ENCODE data around the gene MATR3.

MATR3 gene

DNA sequence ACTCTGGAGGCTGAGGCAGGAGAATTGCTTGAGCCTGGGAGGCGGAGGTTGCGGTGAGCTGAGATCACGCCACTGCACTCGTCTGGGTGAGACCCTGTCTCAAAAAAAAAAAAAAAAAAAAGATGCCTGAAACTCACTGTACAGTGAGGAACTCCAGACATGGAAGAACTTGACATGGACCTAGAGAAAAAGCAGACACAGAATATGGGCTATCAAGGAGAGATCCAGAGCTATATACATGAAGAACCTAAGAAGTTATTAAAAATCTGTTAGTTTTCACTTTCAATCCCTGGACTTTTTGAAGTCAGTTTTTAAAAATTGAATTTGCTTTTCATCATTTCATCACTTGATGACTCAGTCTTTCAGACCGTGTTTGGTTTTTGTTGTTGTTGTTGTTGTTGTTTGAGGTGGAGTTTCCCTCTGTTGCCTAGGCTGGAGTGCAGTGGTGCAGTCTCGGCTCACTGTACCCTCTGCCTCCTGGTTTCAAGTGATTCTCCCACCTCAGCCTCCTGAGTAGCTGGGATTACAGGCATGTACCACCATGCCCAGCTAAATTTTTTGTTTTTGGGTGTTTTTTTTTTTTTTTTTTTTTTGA lies 68.4 kb downstream of the MATR3 start:
- Histone ChIP-seq H4K91ac (ENCODE audit: low read length) (no peak overlapping the region), H3K27ac (ENCODE audit: low read length, poor library complexity, severe bottlenecking) (no peak overlapping the region), H3K4ac (ENCODE audit: low read depth in 1 of 2, low read length in 2 of 2) (no peak overlapping the region), H3K9ac (ENCODE audit: low read length) (no peak overlapping the region), H2BK5ac (ENCODE audit: low read depth, low read length, poor library complexity, severe bottlenecking) (no peak overlapping the region), H2BK15ac (ENCODE audit: low read depth, poor library complexity, severe bottlenecking) (no peak overlapping the region), H3K4me2 (ENCODE audit: low read length, poor library complexity, severe bottlenecking) (no peak overlapping the region), H3K36me3 (ENCODE audit: control insufficient read depth in 1 of 2, insufficient read depth in 2 of 2, low read depth in 1 of 2, low read length in 2 of 2) (peaks cover 26 to 40% of the 10 kb centered on the region in 2 experiments), H3K14ac (ENCODE audit: low read length in 2 of 2) (no peak overlapping the region), H3K18ac (ENCODE audit: low read depth in 1 of 2, low read length in 2 of 2) (no peak overlapping the region), H3K4me1 (ENCODE audit: control insufficient read depth, insufficient read depth, low read depth, low read length) (peaks cover 6% of the 10 kb centered on the region), H3K79me1 (replicated peaks; ENCODE audit: low read length, poor library complexity, severe bottlenecking) (peaks cover 7% of the 10 kb centered on the region), H3K23ac (ENCODE audit: low read length in 2 of 2) (no peak overlapping the region), H2AK5ac (ENCODE audit: low read length, severe bottlenecking) (no peak overlapping the region), H2AFZ (ENCODE audit: low read depth, low read length) (no peak overlapping the region), H3K9me3 (ENCODE audit: control insufficient read depth, low read length) (no peaks in the 10 kb centered on the region), H3K4me3 (ENCODE audit: insufficient read depth in 1 of 2, low read depth in 1 of 2, low read length in 2 of 2) (no peak overlapping the region), H2BK12ac (ENCODE audit: low read length in 2 of 2) (no peak overlapping the region), H4K8ac (ENCODE audit: low read length) (no peak overlapping the region), H2BK120ac (ENCODE audit: low read depth, low read length) (no peak overlapping the region), H3K27me3 (ENCODE audit: control insufficient read depth in 1 of 2, insufficient read depth in 1 of 2, low read length in 2 of 2) (no peaks in the 10 kb centered on the region)
- DNase-seq = no peak
- 87% methylated on average over 5 of the region's 6 CpGs for WGBS

DNA sequence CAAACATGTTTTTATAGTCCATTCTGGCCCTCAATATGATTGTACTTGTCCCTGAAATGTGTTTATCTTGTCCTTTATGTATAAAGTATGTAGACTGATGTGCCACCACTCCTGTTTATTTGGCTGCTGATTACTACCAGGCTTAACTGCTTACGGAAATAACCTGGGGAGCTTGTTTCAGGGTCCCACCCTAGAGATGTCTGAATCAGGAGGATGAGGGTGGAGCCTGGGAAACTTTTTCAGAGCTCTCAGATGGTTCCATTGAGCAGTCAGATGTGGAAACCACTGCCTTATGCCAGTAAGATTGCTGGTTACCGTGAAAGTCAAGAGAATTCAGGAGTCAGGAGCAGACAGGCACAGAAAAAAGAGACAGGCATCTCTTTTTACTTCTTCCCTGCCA lies 70.4 kb downstream of the MATR3 start:
- H3K4ac ChIP-seq (ENCODE audit: low read depth in 1 of 2, low read length in 2 of 2) = no peak overlapping the region
- no peak overlapping the region for H4K8ac ChIP-seq (ENCODE audit: low read length)
- H3K14ac ChIP-seq (ENCODE audit: low read length in 2 of 2) = no peak overlapping the region
- no peak overlapping the region for H2BK120ac ChIP-seq (ENCODE audit: low read depth, low read length)
- 100% methylated on average over 1 of the region's 2 CpGs for WGBS
- H2BK12ac ChIP-seq (ENCODE audit: low read length in 2 of 2) = no peak overlapping the region
- no peaks in the 10 kb centered on the region for H3K9me3 ChIP-seq (ENCODE audit: control insufficient read depth, low read length)
- H3K23ac ChIP-seq (ENCODE audit: low read length in 2 of 2) = no peak overlapping the region
- no peak for DNase-seq
- H3K36me3 ChIP-seq (ENCODE audit: control insufficient read depth in 1 of 2, insufficient read depth in 2 of 2, low read depth in 1 of 2, low read length in 2 of 2) = peaks cover 24 to 45% of the 10 kb centered on the region in 2 experiments
- no peaks in the 10 kb centered on the region for H3K27me3 ChIP-seq (ENCODE audit: control insufficient read depth in 1 of 2, insufficient read depth in 1 of 2, low read length in 2 of 2)
- no peak overlapping the region for H2AFZ ChIP-seq (ENCODE audit: low read depth, low read length)
- no peak overlapping the region for H3K4me3 ChIP-seq (ENCODE audit: insufficient read depth in 1 of 2, low read depth in 1 of 2, low read length in 2 of 2)
- no peak overlapping the region for H3K9ac ChIP-seq (ENCODE audit: low read length)
- no peak overlapping the region for H2AK5ac ChIP-seq (ENCODE audit: low read length, severe bottlenecking)
- H4K91ac ChIP-seq (ENCODE audit: low read length) = no peak overlapping the region
- H2BK5ac ChIP-seq (ENCODE audit: low read depth, low read length, poor library complexity, severe bottlenecking) = no peak overlapping the region
- peaks cover 9% of the 10 kb centered on the region for H3K79me1 ChIP-seq (replicated peaks; ENCODE audit: low read length, poor library complexity, severe bottlenecking)
- H3K4me2 ChIP-seq (ENCODE audit: low read length, poor library complexity, severe bottlenecking) = no peak overlapping the region
- no peak overlapping the region for H3K18ac ChIP-seq (ENCODE audit: low read depth in 1 of 2, low read length in 2 of 2)
- no peak overlapping the region for H3K27ac ChIP-seq (ENCODE audit: low read length, poor library complexity, severe bottlenecking)
- H2BK15ac ChIP-seq (ENCODE audit: low read depth, poor library complexity, severe bottlenecking) = no peak overlapping the region
- H3K4me1 ChIP-seq (ENCODE audit: control insufficient read depth, insufficient read depth, low read depth, low read length) = peaks cover 5% of the 10 kb centered on the region

DNA sequence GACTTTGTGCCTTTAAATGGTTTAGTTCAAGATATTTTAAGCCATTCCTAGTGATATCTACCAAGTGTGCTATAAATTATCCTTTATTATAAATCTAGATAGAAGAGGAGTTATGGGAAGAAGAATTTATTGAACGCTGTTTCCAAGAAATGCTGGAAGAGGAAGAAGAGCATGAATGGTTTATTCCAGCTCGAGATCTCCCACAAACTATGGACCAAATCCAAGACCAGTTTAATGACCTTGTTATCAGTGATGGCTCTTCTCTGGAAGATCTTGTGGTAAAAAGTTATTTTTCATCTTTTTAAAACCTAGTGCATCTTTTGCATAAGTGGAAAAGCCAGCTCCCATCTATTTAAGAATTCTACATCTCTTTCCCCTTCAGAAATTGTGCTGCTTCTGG lies 70.9 kb downstream of the MATR3 start:
- Histone ChIP-seq H2AFZ (ENCODE audit: low read depth, low read length) (no peak overlapping the region), H3K36me3 (ENCODE audit: control insufficient read depth in 1 of 2, insufficient read depth in 2 of 2, low read depth in 1 of 2, low read length in 2 of 2) (peaks cover 21 to 50% of the 10 kb centered on the region in 2 experiments), H3K18ac (ENCODE audit: low read depth in 1 of 2, low read length in 2 of 2) (no peak overlapping the region), H3K9me3 (ENCODE audit: control insufficient read depth, low read length) (no peaks in the 10 kb centered on the region), H4K8ac (ENCODE audit: low read length) (no peak overlapping the region), H4K91ac (ENCODE audit: low read length) (no peak overlapping the region), H3K27ac (ENCODE audit: low read length, poor library complexity, severe bottlenecking) (no peak overlapping the region), H3K4ac (ENCODE audit: low read depth in 1 of 2, low read length in 2 of 2) (no peak overlapping the region), H3K4me1 (ENCODE audit: control insufficient read depth, insufficient read depth, low read depth, low read length) (peaks cover 3% of the 10 kb centered on the region), H2BK15ac (ENCODE audit: low read depth, poor library complexity, severe bottlenecking) (no peak overlapping the region), H3K4me3 (ENCODE audit: insufficient read depth in 1 of 2, low read depth in 1 of 2, low read length in 2 of 2) (no peak overlapping the region), H3K23ac (ENCODE audit: low read length in 2 of 2) (no peak overlapping the region), H3K9ac (ENCODE audit: low read length) (no peak overlapping the region), H3K27me3 (ENCODE audit: control insufficient read depth in 1 of 2, insufficient read depth in 1 of 2, low read length in 2 of 2) (no peaks in the 10 kb centered on the region), H2BK12ac (ENCODE audit: low read length in 2 of 2) (no peak overlapping the region), H3K79me1 (replicated peaks; ENCODE audit: low read length, poor library complexity, severe bottlenecking) (peaks cover 9% of the 10 kb centered on the region), H2AK5ac (ENCODE audit: low read length, severe bottlenecking) (no peak overlapping the region), H3K14ac (ENCODE audit: low read length in 2 of 2) (no peak overlapping the region), H2BK5ac (ENCODE audit: low read depth, low read length, poor library complexity, severe bottlenecking) (no peak overlapping the region), H2BK120ac (ENCODE audit: low read depth, low read length) (no peak overlapping the region), H3K4me2 (ENCODE audit: low read length, poor library complexity, severe bottlenecking) (no peak overlapping the region)
- no CpG with 5 or more reads among the region's 2 CpGs for WGBS
- no peak for DNase-seq

DNA sequence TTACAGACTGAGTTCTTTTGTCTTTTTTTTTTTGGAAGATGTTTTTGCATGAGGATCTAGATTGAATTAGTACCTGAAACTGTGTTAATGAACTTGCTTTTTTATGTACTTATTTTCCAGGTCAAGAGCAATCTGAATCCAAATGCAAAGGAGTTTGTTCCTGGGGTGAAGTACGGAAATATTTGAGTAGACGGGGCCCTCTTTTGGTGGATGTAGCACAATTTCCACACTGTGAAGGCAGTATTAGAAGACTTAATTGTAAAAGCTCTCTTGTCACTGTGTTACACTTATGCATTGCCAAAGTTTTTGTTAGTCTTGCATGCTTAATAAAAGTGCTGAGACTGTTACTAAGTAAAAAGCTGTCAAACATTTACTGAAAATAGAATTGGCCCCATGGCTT lies 75.1 kb downstream of the MATR3 start:
- Histone ChIP-seq H4K91ac (ENCODE audit: low read length) (no peak overlapping the region), H3K4me3 (ENCODE audit: insufficient read depth in 1 of 2, low read depth in 1 of 2, low read length in 2 of 2) (no peak overlapping the region), H2BK12ac (ENCODE audit: low read length in 2 of 2) (no peak overlapping the region), H2BK5ac (ENCODE audit: low read depth, low read length, poor library complexity, severe bottlenecking) (no peak overlapping the region), H3K14ac (ENCODE audit: low read length in 2 of 2) (no peak overlapping the region), H2AFZ (ENCODE audit: low read depth, low read length) (no peak overlapping the region), H3K27me3 (ENCODE audit: control insufficient read depth in 1 of 2, insufficient read depth in 1 of 2, low read length in 2 of 2) (no peaks in the 10 kb centered on the region), H2BK15ac (ENCODE audit: low read depth, poor library complexity, severe bottlenecking) (no peak overlapping the region), H3K9me3 (ENCODE audit: control insufficient read depth, low read length) (no peaks in the 10 kb centered on the region), H3K79me1 (replicated peaks; ENCODE audit: low read length, poor library complexity, severe bottlenecking) (peaks cover 16% of the 10 kb centered on the region), H3K4me2 (ENCODE audit: low read length, poor library complexity, severe bottlenecking) (no peak overlapping the region), H3K18ac (ENCODE audit: low read depth in 1 of 2, low read length in 2 of 2) (no peak overlapping the region), H3K27ac (ENCODE audit: low read length, poor library complexity, severe bottlenecking) (no peak overlapping the region), H2BK120ac (ENCODE audit: low read depth, low read length) (no peak overlapping the region), H3K4me1 (ENCODE audit: control insufficient read depth, insufficient read depth, low read depth, low read length) (no peaks in the 10 kb centered on the region), H3K23ac (ENCODE audit: low read length in 2 of 2) (no peak overlapping the region), H3K4ac (ENCODE audit: low read depth in 1 of 2, low read length in 2 of 2) (no peak overlapping the region), H2AK5ac (ENCODE audit: low read length, severe bottlenecking) (no peak overlapping the region), H4K8ac (ENCODE audit: low read length) (no peak overlapping the region), H3K9ac (ENCODE audit: low read length) (peak overlapping the region; percentile 9), H3K36me3 (ENCODE audit: control insufficient read depth in 1 of 2, insufficient read depth in 2 of 2, low read depth in 1 of 2, low read length in 2 of 2) (peaks cover 37 to 84% of the 10 kb centered on the region in 2 experiments)
- DNase-seq = no peak
- 90% methylated on average over 2 of the region's 2 CpGs for WGBS

Measured in mesenchymal stem cell (in vitro differentiated cells and primary cell).